GM19438 (cell line): ENCODE data around the gene GGNBP2.

Experiments used
- ATAC-seq: cut with Tn5 transposase; IDR thresholded peaks from one replicate; pipeline ENCODE4 v1.9.1; 2021; ENCODE audit warnings: low read depth; ENCODE audit not compliant: unreplicated experiment

The GGNBP2 gene

GRCh38 chr17:36628576-36628975 lies 83.9 kb downstream of the GGNBP2 start:
- ATAC-seq = no peak

GRCh38 chr17:36629252-36629847 lies 84.6 kb downstream of the GGNBP2 start:
- ATAC-seq = no peak

- ATAC-seq = no peak
Observed at GRCh38 chr17:36629970-36630502, 85.3 kb downstream of the GGNBP2 start.

- no peak for ATAC-seq
Observed at GRCh38 chr17:36631022-36631421, 86.3 kb downstream of the GGNBP2 start.

- ATAC-seq = no peak
Observed at GRCh38 chr17:36632916-36633771, 88.4 kb downstream of the GGNBP2 start.
